ENCODE data around the gene RBM15B.

The RBM15B gene

DNA sequence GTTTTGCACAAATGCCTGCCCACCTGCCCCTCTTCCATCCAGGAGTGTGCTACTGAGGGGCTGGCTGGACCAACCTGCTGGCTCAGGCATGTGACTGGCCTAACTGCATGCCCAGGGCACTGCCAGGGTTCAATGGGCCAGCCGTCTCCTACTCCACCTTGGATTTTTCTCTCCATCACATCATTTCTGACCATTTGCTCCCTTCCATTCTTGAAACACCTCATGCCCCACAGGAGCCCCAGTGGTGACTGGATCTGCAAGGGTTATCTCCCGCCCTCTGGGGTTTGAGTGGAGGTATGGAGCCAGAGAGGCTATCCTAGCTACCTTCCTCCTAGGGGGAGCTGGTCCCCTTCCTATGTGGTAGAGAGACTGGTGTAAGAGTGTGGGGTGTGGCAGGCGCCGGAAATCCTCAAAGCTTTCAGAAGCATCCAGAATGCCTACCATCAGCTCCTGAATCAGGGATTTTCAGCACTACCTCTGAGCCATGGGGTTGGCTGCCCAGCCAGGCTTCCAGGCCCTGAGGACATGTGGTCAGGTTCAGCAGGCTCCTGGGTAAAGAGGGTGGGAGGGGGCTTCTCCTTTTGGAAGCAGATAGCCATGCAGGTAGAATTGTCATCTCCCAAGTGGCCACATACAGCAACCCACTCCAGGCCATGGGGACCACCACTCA, 8.9 kb upstream of the RBM15B start:
- no peak overlapping the region for H3K4me3 ChIP-seq (ENCODE audit: low read depth, low read length)
- no peak for DNase-seq (ENCODE audit: low read depth)
- TF ChIP-seq, protein P1, sequence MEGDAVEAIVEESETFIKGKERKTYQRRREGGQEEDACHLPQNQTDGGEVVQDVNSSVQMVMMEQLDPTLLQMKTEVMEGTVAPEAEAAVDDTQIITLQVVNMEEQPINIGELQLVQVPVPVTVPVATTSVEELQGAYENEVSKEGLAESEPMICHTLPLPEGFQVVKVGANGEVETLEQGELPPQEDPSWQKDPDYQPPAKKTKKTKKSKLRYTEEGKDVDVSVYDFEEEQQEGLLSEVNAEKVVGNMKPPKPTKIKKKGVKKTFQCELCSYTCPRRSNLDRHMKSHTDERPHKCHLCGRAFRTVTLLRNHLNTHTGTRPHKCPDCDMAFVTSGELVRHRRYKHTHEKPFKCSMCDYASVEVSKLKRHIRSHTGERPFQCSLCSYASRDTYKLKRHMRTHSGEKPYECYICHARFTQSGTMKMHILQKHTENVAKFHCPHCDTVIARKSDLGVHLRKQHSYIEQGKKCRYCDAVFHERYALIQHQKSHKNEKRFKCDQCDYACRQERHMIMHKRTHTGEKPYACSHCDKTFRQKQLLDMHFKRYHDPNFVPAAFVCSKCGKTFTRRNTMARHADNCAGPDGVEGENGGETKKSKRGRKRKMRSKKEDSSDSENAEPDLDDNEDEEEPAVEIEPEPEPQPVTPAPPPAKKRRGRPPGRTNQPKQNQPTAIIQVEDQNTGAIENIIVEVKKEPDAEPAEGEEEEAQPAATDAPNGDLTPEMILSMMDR (IDR thresholded peaks at IDR 0.05; ENCODE audit: control insufficient read depth, extremely low read depth, insufficient read depth): no peak

- no peak for DNase-seq (ENCODE audit: low read depth)
- H3K4me3 ChIP-seq (ENCODE audit: low read depth, low read length): no peak overlapping the region
- TF ChIP-seq, protein P1 (IDR thresholded peaks at IDR 0.05; ENCODE audit: control insufficient read depth, extremely low read depth, insufficient read depth): no peak
Measured at GRCh38 chr3:51382947-51383578, 8.0 kb upstream of the RBM15B start.

DNA sequence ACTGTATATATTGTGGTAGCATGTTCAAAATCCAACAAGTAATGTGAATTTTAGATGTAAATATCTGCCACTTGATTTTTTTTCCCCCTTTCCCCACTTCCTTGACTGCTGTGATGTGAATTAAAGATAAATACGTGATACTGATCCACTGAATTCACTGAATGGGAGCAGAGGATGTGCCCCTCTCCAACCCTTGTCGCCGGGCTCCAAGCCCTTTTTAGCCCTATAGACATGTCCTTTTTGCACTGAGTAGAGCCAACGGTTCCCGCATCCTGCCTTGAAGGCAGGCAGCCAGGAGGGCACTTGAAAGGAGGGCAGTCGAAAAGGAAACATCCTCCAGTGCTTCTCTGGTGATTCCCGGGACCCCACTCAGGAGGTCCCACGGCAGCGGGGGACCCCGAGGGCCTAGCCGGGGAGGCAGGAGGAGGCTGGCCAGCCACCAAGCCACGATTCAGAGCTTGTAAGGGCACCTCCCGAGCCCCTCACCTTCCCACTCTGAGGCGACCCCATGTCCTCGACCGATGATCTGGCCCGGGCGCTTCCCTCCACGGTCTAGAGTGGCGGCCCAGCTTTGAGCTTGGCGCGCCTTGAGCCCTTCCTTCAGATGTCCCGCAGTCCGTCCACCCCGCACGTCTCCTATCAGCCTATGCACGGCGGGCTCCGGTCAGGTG, 6.9 kb upstream of the RBM15B start:
- TF ChIP-seq, protein P1 (IDR thresholded peaks at IDR 0.05; ENCODE audit: control insufficient read depth, extremely low read depth, insufficient read depth): no peak
- H3K4me3 ChIP-seq (ENCODE audit: low read depth, low read length): peak overlapping the region; percentile 63
- no peak for DNase-seq (ENCODE audit: low read depth)

DNA sequence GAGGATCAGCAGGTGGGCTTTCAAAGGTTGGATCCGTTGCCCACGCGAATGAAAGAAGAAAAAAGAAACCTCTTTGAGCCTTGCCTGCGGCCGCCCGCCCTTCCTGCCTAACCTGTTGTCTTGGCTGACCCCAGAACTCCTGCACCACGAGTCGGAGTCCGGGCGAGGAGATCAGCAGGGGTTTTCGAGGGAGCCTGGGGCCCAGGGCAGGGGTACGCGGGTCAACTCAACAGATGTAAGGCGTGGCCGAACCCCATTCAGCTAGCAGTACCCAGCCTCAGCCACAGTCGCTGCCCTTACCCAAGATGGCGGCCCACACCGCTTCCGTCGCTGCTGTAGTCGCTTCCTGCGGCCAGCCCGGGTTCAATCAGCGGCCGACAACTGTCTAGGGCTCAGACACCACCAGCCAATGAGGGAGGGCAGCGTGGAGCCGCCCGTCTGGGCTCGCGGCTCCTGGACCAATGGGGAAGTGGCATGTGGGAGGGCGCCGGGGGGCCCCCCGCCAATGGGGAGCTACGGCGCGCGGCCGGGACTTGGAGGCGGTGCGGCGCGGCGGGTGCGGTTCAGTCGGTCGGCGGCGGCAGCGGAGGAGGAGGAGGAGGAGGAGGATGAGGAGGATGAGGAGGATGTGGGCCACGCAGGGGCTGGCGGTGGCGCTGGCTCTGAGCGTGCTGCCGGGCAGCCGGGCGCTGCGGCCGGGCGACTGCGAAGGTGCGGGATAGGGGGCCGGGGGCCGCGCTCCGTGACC, 6.2 kb upstream of the RBM15B start, which contains the start of gene MANF:
Gene MANF (plus strand): TSS at position 566 of the 748 bp plus-strand sequence. CDS start 52 bp downstream, at position 618.
- TF ChIP-seq, protein P1 (IDR thresholded peaks at IDR 0.05; ENCODE audit: control insufficient read depth, extremely low read depth, insufficient read depth): no peak
- peak within 1 kb of the TSS; percentile 63 for H3K4me3 ChIP-seq (ENCODE audit: low read depth, low read length)
- peak; percentile 93 for DNase-seq (ENCODE audit: low read depth)

DNA sequence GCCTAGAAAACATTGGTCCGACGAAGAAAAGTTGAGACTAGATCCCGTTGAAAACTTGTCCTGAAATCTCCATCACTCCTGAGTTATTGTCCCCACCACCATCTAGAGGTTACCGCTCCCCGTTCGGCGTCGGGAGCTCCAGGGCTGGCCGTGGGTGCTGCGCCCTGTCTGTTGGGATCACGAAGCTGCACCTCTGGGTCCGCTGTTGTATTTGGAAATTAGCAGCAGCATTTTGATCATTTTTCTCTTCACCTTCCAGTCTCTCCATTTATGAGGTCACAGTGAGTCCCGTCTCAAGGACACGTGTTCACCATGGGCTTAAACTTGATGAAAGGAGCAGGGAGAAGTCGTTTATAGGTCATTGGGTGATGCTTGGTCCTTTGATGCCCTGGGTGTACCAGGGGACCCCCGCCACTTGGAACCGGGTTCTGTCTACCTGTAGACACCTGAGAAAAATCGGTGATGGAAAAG, 5.4 kb upstream of the RBM15B start:
- no peak for DNase-seq (ENCODE audit: low read depth)
- H3K4me3 ChIP-seq (ENCODE audit: low read depth, low read length): peak overlapping the region; percentile 63
- TF ChIP-seq, protein P1 (IDR thresholded peaks at IDR 0.05; ENCODE audit: control insufficient read depth, extremely low read depth, insufficient read depth): no peak

- no peak for DNase-seq (ENCODE audit: low read depth)
- TF ChIP-seq, protein P1 (IDR thresholded peaks at IDR 0.05; ENCODE audit: control insufficient read depth, extremely low read depth, insufficient read depth): no peak
- H3K4me3 ChIP-seq (ENCODE audit: low read depth, low read length): peak overlapping the region; percentile 63
Measured at GRCh38 chr3:51386159-51386851, 4.8 kb upstream of the RBM15B start.
